SK-N-SH treated with all-trans-retinoic acid at 6 μM for 48 hours (cell line): Measurements from ENCODE around the gene NXN.

ENCODE experiments used
- ATAC-seq: fragments of 200-7000 bp; cut with Tn5 transposase; 3 replicates; pipeline ENCODE4 v1.9.1; 2020; ENCODE audit warnings: mild to moderate bottlenecking, moderate library complexity
- ARNTL ChIP-seq: fragments of 450-650 bp; formaldehyde crosslinking; IDR thresholded peaks from 2 replicates; pipeline ENCODE4 v1.5.0; 2020; ENCODE audit warnings: low read depth, mild to moderate bottlenecking, moderate library complexity, borderline replicate concordance
- BACH2 ChIP-seq: fragments of 250-450 bp; sonication (Bioruptor Pico); IDR thresholded peaks from 2 replicates; pipeline ENCODE4 v1.9.0; 2021; ENCODE audit warnings: mild to moderate bottlenecking, borderline replicate concordance
- CREB5 ChIP-seq: fragments of 250-450 bp; sonication (Bioruptor Pico); IDR thresholded peaks from 2 replicates; pipeline ENCODE4 v1.5.1; 2020; ENCODE audit warnings: low read depth, mild to moderate bottlenecking, moderate library complexity
- CSDC2 ChIP-seq: fragments of 250-450 bp; sonication (Bioruptor Pico); IDR thresholded peaks from 2 replicates; pipeline ENCODE4 v1.5.0; 2020; ENCODE audit warnings: mild to moderate bottlenecking, moderate library complexity
- ESRRG ChIP-seq: fragments of 250-450 bp; sonication (Bioruptor Pico); IDR thresholded peaks from 2 replicates; pipeline ENCODE4 v1.6.1; 2021; ENCODE audit warnings: mild to moderate bottlenecking
- GLIS3 ChIP-seq: fragments of 250-450 bp; sonication (Bioruptor Pico); IDR thresholded peaks from 2 replicates; pipeline ENCODE4 v1.5.0; 2020; ENCODE audit warnings: mild to moderate bottlenecking, moderate library complexity
- ISL1 ChIP-seq: fragments of 250-450 bp; sonication (Bioruptor Pico); IDR thresholded peaks from 2 replicates; pipeline ENCODE4 v2.1.2; 2022; ENCODE audit warnings: mild to moderate bottlenecking, moderate library complexity
- OSR1 ChIP-seq: fragments of 250-450 bp; sonication (Bioruptor Pico); IDR thresholded peaks from 2 replicates; pipeline ENCODE4 v1.8.0; 2022; ENCODE audit warnings: moderate library complexity, mild to moderate bottlenecking, inconsistent platforms
- PATZ1 ChIP-seq: fragments of 250-450 bp; sonication (Bioruptor Pico); IDR thresholded peaks from 2 replicates; pipeline ENCODE4 v1.8.0; 2020; ENCODE audit warnings: mild to moderate bottlenecking, moderate library complexity, borderline replicate concordance
- POU6F1 ChIP-seq: fragments of 250-450 bp; sonication (Bioruptor Pico); IDR thresholded peaks from 2 replicates; pipeline ENCODE4 v1.8.0; 2021; ENCODE audit warnings: low read depth, mild to moderate bottlenecking, moderate library complexity, borderline replicate concordance
- PPARA ChIP-seq: fragments of 250-450 bp; sonication (Bioruptor Pico); IDR thresholded peaks from 2 replicates; pipeline ENCODE4 v1.5.0; 2020; ENCODE audit warnings: mild to moderate bottlenecking, borderline replicate concordance
- RARB ChIP-seq: fragments of 250-450 bp; sonication (Bioruptor Pico); IDR thresholded peaks from 2 replicates; pipeline ENCODE4 v1.8.0; 2021; ENCODE audit warnings: mild to moderate bottlenecking, moderate library complexity
- SNAI2 ChIP-seq: fragments of 250-450 bp; sonication (Bioruptor Pico); IDR thresholded peaks from 2 replicates; pipeline ENCODE4 v1.5.0; 2020; ENCODE audit warnings: mild to moderate bottlenecking, moderate library complexity
- TCF4 ChIP-seq: fragments of 250-450 bp; sonication (Bioruptor Pico); IDR thresholded peaks from 2 replicates; pipeline ENCODE4 v1.8.0; 2021; ENCODE audit warnings: mild to moderate bottlenecking, moderate library complexity, borderline replicate concordance
- TOX ChIP-seq: fragments of 250-450 bp; sonication (Bioruptor Pico); IDR thresholded peaks from 2 replicates; pipeline ENCODE4 v1.8.0; 2021; ENCODE audit warnings: mild to moderate bottlenecking, moderate library complexity, borderline replicate concordance
- TSHZ2 ChIP-seq: fragments of 250-450 bp; sonication (Bioruptor Pico); IDR thresholded peaks from 2 replicates; pipeline ENCODE4 v1.5.0; 2020; ENCODE audit warnings: mild to moderate bottlenecking, moderate library complexity
- ZC3H10 ChIP-seq: fragments of 250-450 bp; sonication (Bioruptor Pico); IDR thresholded peaks from 2 replicates; pipeline ENCODE4 v1.5.1; 2021; ENCODE audit warnings: mild to moderate bottlenecking, moderate library complexity
- ZFP3 ChIP-seq: fragments of 250-450 bp; sonication (Bioruptor Pico); IDR thresholded peaks from 2 replicates; pipeline ENCODE4 v1.5.0; 2020; ENCODE audit warnings: mild to moderate bottlenecking, moderate library complexity
- ZFP30 ChIP-seq: fragments of 450-650 bp; formaldehyde crosslinking; IDR thresholded peaks from 2 replicates; pipeline ENCODE4 v1.5.0; 2022; ENCODE audit warnings: mild to moderate bottlenecking, moderate library complexity
- ZNF565 ChIP-seq: fragments of 450-650 bp; formaldehyde crosslinking; conservative IDR thresholded peaks from 2 replicates; pipeline ENCODE4 v1.5.0; 2020; ENCODE audit warnings: low read depth, mild to moderate bottlenecking, moderate library complexity
- ZNF70 ChIP-seq: fragments of 450-650 bp; formaldehyde crosslinking; IDR thresholded peaks from 2 replicates; pipeline ENCODE4 v1.5.0; 2020; ENCODE audit warnings: mild to moderate bottlenecking, moderate library complexity
- ZNF8 ChIP-seq: fragments of 450-650 bp; formaldehyde crosslinking; IDR thresholded peaks from 2 replicates; pipeline ENCODE4 v1.5.0; 2020; ENCODE audit warnings: mild to moderate bottlenecking, moderate library complexity

The NXN gene

GRCh38 chr17:850851-851763 lies 128.5 kb downstream of the NXN start:
- no peak; the same call in 1 of the 3 replicates for ATAC-seq

GRCh38 chr17:850086-850850 lies 129.3 kb downstream of the NXN start:
- no peak for ATAC-seq
- no peak for TF ChIP-seq CSDC2 (CRISPR knock-in tag)
- no peak for TF ChIP-seq SNAI2 (CRISPR knock-in tag)
- TF ChIP-seq ZNF8 (CRISPR knock-in tag) = no peak
- TF ChIP-seq BACH2 (CRISPR knock-in tag) = no peak
- no peak for TF ChIP-seq ZC3H10 (CRISPR knock-in tag)
- no peak for TF ChIP-seq CREB5
- TF ChIP-seq OSR1 (CRISPR knock-in tag) = no peak
- no peak for TF ChIP-seq GLIS3 (CRISPR knock-in tag)
- TF ChIP-seq ARNTL (CRISPR knock-in tag) = no peak
- no peak for TF ChIP-seq RARB (CRISPR knock-in tag)
- no peak for TF ChIP-seq TCF4 (CRISPR knock-in tag)

More at GRCh38 chr17:850851-851763, 128.5 kb downstream of the NXN start:
- TF ChIP-seq RARB (CRISPR knock-in tag) (no peak), ZNF565 (no peak), ZNF70 (CRISPR knock-in tag) (no peak), ESRRG (CRISPR knock-in tag) (no peak), POU6F1 (CRISPR knock-in tag) (no peak), PPARA (no peak), PATZ1 (CRISPR knock-in tag) (no peak), CREB5 (no peak), ISL1 (no peak), CSDC2 (CRISPR knock-in tag) (no peak), ZFP30 (CRISPR knock-in tag) (no peak), BACH2 (CRISPR knock-in tag) (no peak), TCF4 (CRISPR knock-in tag) (no peak), ZNF8 (CRISPR knock-in tag) (no peak), TSHZ2 (no peak), ZFP3 (CRISPR knock-in tag) (no peak), ARNTL (CRISPR knock-in tag) (no peak), TOX (no peak), ZC3H10 (CRISPR knock-in tag) (no peak), GLIS3 (CRISPR knock-in tag) (no peak)
